ENCODE data around the gene ID2.

The ID2 gene

GRCh38 chr2:8659735-8660492 is 21.9 kb upstream of the ID2 start:
- TF ChIP-seq CTCF (IDR thresholded peaks at IDR 0.05; ENCODE audit: borderline replicate concordance, control extremely low read depth, extremely low read depth, insufficient read depth, missing control alignments) = no peak
- in situ Hi-C loops (cut with MboI; ENCODE audit: low sequenced_read_pairs, unreplicated experiment) = no loop called here
- DNase-seq (ENCODE audit: low spot score) = no peak

- no peak for TF ChIP-seq CTCF (IDR thresholded peaks at IDR 0.05; ENCODE audit: borderline replicate concordance, control extremely low read depth, extremely low read depth, insufficient read depth, missing control alignments)
- in situ Hi-C loops (cut with MboI; ENCODE audit: low sequenced_read_pairs, unreplicated experiment) = no loop called here
- DNase-seq (ENCODE audit: low spot score) = no peak
Observed at GRCh38 chr2:8661235-8661634, 20.6 kb upstream of the ID2 start.

GRCh38 chr2:8661736-8662135 is 20.1 kb upstream of the ID2 start:
- DNase-seq (ENCODE audit: low spot score) = no peak
- in situ Hi-C loops (cut with MboI; ENCODE audit: low sequenced_read_pairs, unreplicated experiment) = no loop called here

GRCh38 chr2:8662239-8662879 is 19.5 kb upstream of the ID2 start:
- no peak for TF ChIP-seq CTCF (IDR thresholded peaks at IDR 0.05; ENCODE audit: borderline replicate concordance, control extremely low read depth, extremely low read depth, insufficient read depth, missing control alignments)
- in situ Hi-C loops (cut with MboI; ENCODE audit: low sequenced_read_pairs, unreplicated experiment) = no loop called here
- no peak for DNase-seq (ENCODE audit: low spot score)

More at GRCh38 chr2:8661736-8662135, 20.1 kb upstream of the ID2 start:
- TF ChIP-seq CTCF (IDR thresholded peaks at IDR 0.05; ENCODE audit: borderline replicate concordance, control extremely low read depth, extremely low read depth, insufficient read depth, missing control alignments) = no peak

GRCh38 chr2:8663997-8664396 is 17.9 kb upstream of the ID2 start:
- in situ Hi-C loops (cut with MboI; ENCODE audit: low sequenced_read_pairs, unreplicated experiment) = no loop called here
- TF ChIP-seq CTCF (IDR thresholded peaks at IDR 0.05; ENCODE audit: borderline replicate concordance, control extremely low read depth, extremely low read depth, insufficient read depth, missing control alignments) = no peak
- DNase-seq (ENCODE audit: low spot score) = no peak

- TF ChIP-seq CTCF (IDR thresholded peaks at IDR 0.05; ENCODE audit: borderline replicate concordance, control extremely low read depth, extremely low read depth, insufficient read depth, missing control alignments) = no peak
- in situ Hi-C loops (cut with MboI; ENCODE audit: low sequenced_read_pairs, unreplicated experiment) = no loop called here
- DNase-seq (ENCODE audit: low spot score) = no peak
Observed at GRCh38 chr2:8666581-8666980, 15.3 kb upstream of the ID2 start.

Measured in GM13976 (cell line).